Right lobe of liver (tissue), 4 donors: Measurements from ENCODE around the gene PTMA.

ENCODE experiments used
- CTCF ChIP-seq, 4 donors: fragments of 200-600 bp in 3 of 4; fragments of 450-650 bp in 1 of 4; IDR thresholded peaks; one replicate each; pipeline versions ENCODE4 v1.5.1 to v1.8.0; 2016 to 2022; ENCODE audit warnings: antibody characterized with exemption in 4 of 4, mild to moderate bottlenecking in 2 of 4
- POLR2A ChIP-seq: fragments of 450-650 bp; IDR thresholded peaks from one replicate; pipeline ENCODE4 v1.6.1; 2017; ENCODE audit warnings: antibody characterized with exemption, mild to moderate bottlenecking
- donor health status: DM: no; HTN: no; CAD: no.
- donor health status: DM: no; HTN: no; CAD: no.
- donor health status: DM: no; HTN: yes; CAD: no.

GRCh38 chr2:231662811-231663457, 45.4 kb upstream of the PTMA start:
- TF ChIP-seq CTCF (IDR thresholded peaks at IDR 0.05) (no peak), POLR2A (no peak)
